Subcutaneous abdominal adipose tissue (tissue), 5 donors: ENCODE data around the gene ZMAT5.

Experiments used
- H3K27ac ChIP-seq: one replicate; pipeline ENCODE4 v1.7.0; 2013; ENCODE audit warnings: low read depth, mild to moderate bottlenecking, inconsistent platforms, low read length, moderate library complexity
- H3K27me3 ChIP-seq, 5 donors: one replicate each; pipeline ENCODE4 v1.7.0; 2013; ENCODE audit warnings: low read length in 5 of 5, inconsistent platforms in 1 of 5; ENCODE audit not compliant: control insufficient read depth in 5 of 5, insufficient read depth in 4 of 5
- H3K36me3 ChIP-seq, 5 donors: one replicate each; pipeline ENCODE4 v1.7.0; 2013; ENCODE audit warnings: low read length in 5 of 5; ENCODE audit not compliant: control insufficient read depth in 5 of 5, insufficient read depth in 5 of 5
- H3K4me1 ChIP-seq, 5 donors: one replicate each; pipeline ENCODE4 v1.7.0; 2013; ENCODE audit warnings: low read length in 5 of 5, mild to moderate bottlenecking in 3 of 5, moderate library complexity in 1 of 5; ENCODE audit not compliant: control insufficient read depth in 5 of 5, insufficient read depth in 5 of 5
- H3K4me3 ChIP-seq, 5 donors: one replicate each; pipeline ENCODE4 v1.7.0; 2013; ENCODE audit warnings: low read length in 5 of 5, low read depth in 1 of 5
- H3K9ac ChIP-seq, 5 donors: one replicate each; pipeline ENCODE4 v1.7.0; 2013; ENCODE audit warnings: low read length in 5 of 5, mild to moderate bottlenecking in 4 of 5, moderate library complexity in 3 of 5
- H3K9me3 ChIP-seq, 5 donors: one replicate each; pipeline ENCODE4 v1.7.0; 2013; ENCODE audit warnings: low read length in 5 of 5; ENCODE audit not compliant: control insufficient read depth in 5 of 5
- donor health status: healthy.
- donor health status: healthy.
- donor health status: healthy.
- donor health status: healthy.
- donor health status: healthy.

Gene ZMAT5

GRCh38 chr22:29683536-29683935 is 83.3 kb downstream of the ZMAT5 start:
- no peaks in the 10 kb centered on the region for H3K27me3 ChIP-seq
- H3K4me1 ChIP-seq, result peaks cover 0 to 18% (median 13%) of the 10 kb centered on the region in 5 donors
- H3K9ac ChIP-seq, result no peak overlapping the region
- H3K27ac ChIP-seq, result no peak overlapping the region
- H3K4me3 ChIP-seq, result no peak overlapping the region
- H3K36me3 ChIP-seq, result peaks cover 3 to 82% (median 58%) of the 10 kb centered on the region in 5 donors
- no peaks in the 10 kb centered on the region for H3K9me3 ChIP-seq
